Measurements from ENCODE around the gene PHKB. TPM values are rescaled to one million over a fixed set of nuclear protein-coding genes. Genes with fewer than 3 reads are reported as not detected.
A peak's percentile ranks its signal among the peaks of the same experiment; 100 is the strongest.

Gene PHKB
- total RNA-seq, 1 experiment from 2014 or later = 39.1 TPM

DNA sequence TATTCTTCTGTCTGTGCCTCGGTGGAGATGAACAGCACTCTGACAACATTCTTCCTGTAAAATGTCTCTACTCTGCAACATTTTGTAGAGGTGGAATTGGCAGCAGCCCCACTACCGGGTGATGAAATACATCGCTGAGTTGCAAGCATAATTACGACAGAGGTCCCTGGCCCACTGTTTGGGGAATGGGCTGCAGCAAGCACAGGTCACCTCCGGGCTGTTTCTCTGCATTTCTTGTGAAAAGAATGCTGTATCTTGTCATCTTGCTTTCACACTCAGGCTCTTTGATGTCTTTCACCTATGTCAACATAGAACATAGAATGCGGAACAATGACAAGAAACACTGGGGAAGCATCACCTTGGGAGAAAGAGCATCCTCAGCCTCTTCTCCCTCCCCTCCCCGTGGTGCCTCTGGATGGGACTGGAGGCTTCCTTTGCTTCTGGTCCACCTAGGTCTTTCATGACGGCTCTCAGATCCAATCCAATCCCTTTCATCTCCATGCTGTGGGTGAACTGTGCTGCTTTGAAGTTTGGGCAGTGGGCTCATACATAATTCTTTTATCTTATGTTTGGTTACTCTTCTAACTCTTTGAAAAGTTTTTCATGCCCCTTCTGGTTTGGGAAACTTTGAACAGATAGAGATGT is 265.0 kb downstream of the PHKB start:
- DNase-seq (ENCODE audit: low read depth) = no peak

DNA sequence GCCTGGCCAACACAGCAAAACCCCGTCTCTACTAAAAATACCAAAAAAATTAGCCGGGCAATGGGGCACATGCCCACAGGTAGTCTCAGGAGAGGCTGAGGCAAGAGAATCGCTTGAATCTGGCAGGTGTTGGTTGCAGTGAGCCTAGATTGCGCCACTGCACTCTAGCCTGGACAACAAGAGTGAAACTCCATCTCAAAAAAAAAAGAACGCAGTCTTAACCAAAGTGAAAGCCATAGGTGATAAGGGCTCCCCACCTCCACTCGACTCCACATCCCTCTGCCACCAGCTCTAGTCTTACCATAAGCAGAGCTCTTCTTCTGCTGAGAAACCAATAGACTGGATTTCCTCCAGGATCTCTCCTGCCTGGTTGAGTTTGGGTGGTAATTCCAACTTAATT is 266.0 kb downstream of the PHKB start:
- no peak for DNase-seq (ENCODE audit: low read depth)

DNA sequence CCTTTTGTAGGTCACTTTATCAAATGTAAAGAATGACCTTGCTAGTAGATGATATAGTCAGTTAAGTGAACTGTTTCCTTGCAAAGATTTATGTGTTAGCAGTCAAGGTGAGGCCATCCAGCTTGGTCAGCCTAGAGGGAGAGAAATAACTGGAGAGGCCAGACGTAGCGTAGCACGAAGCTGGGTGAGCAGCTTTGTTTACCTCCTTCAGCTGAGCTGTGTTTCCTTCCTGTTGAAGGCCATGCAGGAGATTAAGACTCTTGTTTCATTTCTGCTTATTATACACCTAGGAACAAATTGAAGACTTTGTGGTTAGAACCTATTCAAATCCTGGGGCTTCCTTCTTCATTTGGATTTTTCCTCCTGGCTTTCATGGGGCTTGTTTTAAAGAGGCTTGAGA is 267.1 kb downstream of the PHKB start:
- no peak for DNase-seq (ENCODE audit: low read depth)

DNA sequence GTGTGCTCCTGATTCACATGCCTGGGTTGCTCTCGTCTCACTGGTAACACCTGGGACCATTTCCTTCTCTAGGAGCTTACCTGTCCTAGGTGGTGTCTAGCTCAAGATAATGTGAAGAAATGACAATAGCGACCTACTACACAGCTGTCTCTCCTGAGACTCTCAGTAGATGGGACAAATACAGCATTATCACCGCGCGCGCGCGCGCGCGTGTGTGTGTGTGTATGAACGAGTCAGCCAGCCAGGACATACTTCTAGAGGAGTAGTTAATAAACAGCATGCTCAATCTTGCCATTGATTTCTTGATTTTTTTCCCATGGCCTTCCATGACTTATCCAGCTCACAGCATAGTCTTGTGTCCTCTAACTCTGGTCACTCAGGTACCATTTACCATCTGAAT is 268.6 kb downstream of the PHKB start:
- DNase-seq (ENCODE audit: low read depth) = no peak

DNA sequence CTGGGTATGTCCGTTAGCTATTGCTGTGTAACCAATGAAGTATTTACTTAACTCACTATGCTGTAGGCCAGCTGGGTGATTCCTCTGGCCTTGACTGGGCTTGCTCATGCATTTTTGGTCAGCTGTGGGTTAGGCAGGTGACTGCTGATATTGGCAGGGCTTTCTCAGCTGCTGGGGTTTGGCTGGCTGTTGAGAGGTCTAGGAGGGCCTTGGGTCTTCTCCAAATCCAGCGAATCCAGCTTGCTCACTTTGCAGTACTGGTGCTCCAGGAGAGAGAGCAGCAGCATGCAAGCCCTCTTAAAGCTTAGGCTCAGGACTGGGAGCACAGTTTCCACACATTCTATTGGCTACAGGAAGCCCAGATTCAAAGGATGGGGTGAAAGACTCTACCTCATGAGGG is 270.1 kb downstream of the PHKB start:
- peak; percentile 92 for DNase-seq (ENCODE audit: low read depth)

DNA sequence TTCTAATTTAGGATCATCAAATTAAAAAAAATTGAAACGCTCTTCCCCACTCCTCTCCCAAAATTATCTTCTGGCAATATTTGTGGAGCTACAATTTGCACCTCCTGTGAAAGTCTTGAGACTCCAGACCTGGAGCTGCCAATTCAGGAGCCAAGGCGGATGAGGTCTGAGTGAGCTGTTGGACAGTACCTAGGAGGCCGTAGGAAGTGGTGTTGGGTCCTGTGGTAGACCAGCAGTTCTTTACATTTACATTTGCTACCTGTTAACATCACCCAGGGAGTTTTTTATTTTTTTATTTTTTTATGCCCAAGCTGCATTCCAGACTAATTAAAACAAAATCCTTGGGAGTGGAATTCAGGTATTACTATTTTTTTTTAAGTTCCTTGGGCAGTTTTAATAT is 271.0 kb downstream of the PHKB start:
- DNase-seq (ENCODE audit: low read depth) = no peak

DNA sequence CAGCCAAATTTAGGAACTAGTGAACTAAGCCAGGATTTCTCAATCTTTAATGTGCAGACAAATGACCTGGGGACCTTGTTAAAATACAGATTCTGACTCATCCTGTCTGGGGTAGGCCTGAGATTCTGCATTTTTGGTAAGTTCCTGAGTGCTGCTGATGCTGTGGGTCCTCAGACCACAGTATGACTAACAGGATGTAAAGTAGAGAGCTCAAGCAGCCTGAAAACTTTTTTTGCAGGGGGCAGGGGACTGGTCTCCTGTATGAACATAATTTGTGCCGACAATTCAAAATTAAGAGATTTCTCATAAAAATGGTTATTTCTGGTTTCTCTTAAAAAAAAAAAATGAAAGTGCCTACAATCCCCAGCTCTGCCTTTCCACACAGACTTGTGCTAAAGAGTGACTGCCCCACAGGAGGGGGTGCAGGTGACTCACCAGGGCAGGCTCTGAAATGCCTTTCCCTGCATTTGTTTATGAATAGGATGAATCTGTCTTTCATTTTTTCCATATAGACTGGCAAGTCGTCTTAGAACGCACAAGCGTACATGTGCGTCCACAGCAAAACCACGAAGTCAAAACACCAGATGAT is 271.5 kb downstream of the PHKB start:
- DNase-seq (ENCODE audit: low read depth) = peak; percentile 95

DNA sequence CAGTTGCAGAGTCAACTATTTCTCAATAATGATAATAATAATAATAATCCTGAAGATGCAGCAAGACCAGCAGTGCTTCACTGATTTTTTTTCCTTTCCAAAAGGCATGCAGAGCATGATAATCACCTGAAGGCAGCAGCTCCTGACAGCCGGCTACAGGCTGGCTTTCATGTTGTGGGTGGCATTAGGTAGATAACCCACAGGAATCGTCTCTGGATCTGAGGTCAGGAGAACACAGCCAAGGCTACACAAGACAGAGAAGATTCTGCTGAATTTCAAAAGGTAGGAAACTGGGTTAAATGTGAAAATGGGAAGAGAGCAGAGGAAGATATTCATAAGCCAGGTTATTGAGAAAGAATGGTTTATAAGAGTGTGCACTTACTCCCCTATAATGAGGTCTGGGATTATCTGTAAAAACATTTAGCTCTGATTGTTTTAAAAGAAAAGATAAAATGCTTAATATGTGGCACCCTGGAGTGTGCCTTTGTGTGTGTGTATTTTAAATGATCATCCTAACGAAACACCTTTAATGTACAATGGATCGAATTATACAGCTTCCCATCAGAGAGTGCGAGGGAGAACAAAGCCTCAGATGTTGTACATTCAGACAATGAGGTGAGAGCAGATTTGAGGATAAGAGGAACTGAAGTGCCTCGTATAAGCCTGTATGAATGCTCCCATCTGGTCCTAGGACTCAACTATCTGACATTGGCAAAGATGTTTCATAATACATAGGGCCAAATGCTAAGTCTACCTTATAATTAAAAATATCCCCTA is 273.1 kb downstream of the PHKB start:
- DNase-seq (ENCODE audit: low read depth) = no peak

DNA sequence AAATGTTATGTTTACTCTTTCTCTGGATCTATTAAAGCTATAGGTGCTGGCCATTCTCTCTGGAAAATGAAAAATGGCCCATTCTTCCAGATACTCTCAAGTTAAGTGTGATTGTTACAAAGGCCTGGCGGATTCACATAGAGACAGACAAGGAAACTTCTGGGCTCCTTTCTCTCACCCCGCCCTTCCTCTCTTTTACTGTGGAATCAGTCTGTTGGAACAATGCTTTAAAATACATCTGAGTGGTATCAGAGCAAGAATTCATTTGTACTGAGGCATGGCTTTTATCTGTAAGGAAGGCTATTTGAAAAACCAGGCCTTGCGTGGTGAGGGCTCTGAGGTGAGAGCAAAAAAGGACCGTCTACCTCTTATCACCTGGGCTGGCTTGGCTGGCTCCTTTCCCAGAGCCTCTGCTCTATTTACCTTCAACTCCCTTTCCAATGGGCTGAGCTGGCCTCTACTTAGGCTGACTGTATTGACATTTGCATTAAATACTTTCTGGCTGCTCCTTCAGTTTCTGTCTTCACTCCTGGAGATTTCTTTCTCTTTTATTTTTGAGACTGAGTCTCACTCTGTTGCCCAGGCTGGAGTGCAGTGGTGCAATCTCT is 274.0 kb downstream of the PHKB start:
- DNase-seq (ENCODE audit: low read depth) = no peak

DNA sequence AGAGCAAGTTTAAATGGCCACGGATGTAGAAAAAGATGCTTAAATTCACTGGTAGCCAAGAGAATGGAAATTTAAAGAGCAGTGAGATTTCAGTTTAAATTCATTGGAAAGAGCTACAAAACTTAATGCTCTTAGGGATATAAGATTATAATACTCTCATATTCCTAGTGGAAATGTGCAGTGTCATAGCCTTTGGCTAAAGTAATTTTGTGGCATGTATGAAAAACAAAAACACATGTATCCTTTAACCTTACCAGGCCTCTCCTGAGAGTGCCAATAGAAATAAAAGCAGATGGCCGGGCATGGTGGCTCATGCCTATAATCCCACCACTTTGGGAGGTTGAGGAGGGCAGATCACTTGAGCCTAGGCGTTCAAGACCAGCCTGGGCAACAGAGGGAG is 289.2 kb downstream of the PHKB start:
- no peak for DNase-seq (ENCODE audit: low read depth)

Other genes starting within 250 kb of the PHKB start
- 68.4 and 95.1 TPM in 2 replicates for gene ITFG1, start 268 bp upstream of the PHKB start, total RNA-seq (2014; rRNA removed; shearing (Covaris generic))

All from M059J (cell line).